ENCODE results near the gene STPG2. TPM values are rescaled to one million over a fixed set of nuclear protein-coding genes. Genes with fewer than 3 reads are reported as not detected.

The STPG2 gene
- total and polyA plus RNA-seq, 8 donors: 0.11 to 1.0 (median 0.64) TPM

GRCh38 chr4:98151145-98151924 is 8.1 kb upstream of the STPG2 start:
- Histone ChIP-seq H3K4me3 (no peak overlapping the region), H3K9me3 (no peaks in the 10 kb centered on the region), H3K27ac (no peak overlapping the region), H3K36me3 (no peaks in the 10 kb centered on the region), H3K27me3 (peaks cover 0 to 6% (median 0%) of the 10 kb centered on the region in 4 donors), H3K4me1 (no peaks in the 10 kb centered on the region)
- intact Hi-C loops (cut with DNase I): no loop called here
- no peak for FAIRE-seq
- TF ChIP-seq CTCF (IDR thresholded peaks at IDR 0.05): no peak
- WGBS, 2 donors: 76 to 79% methylated on average over 4 of the region's 4 CpGs
- ATAC-seq: no peak
- no peak for DNase-seq

GRCh38 chr4:98150092-98150761 is 7.0 kb upstream of the STPG2 start:
- no peak for DNase-seq

GRCh38 chr4:98148856-98149255 is 5.6 kb upstream of the STPG2 start:
- TF ChIP-seq CTCF (IDR thresholded peaks at IDR 0.05): no peak
- Histone ChIP-seq H3K4me1 (peaks cover 0 to 4% (median 0%) of the 10 kb centered on the region in 3 donors), H3K9me3 (no peaks in the 10 kb centered on the region), H3K27me3 (peaks cover 0 to 6% (median 0%) of the 10 kb centered on the region in 4 donors), H3K36me3 (no peaks in the 10 kb centered on the region), H3K4me3 (no peak overlapping the region), H3K27ac (no peak overlapping the region)
- intact Hi-C loops (cut with DNase I): no loop called here
- FAIRE-seq (no peak), DNase-seq (no peak), ATAC-seq (no peak)

More at GRCh38 chr4:98150092-98150761, 7.0 kb upstream of the STPG2 start:
- H3K36me3 ChIP-seq: no peaks in the 10 kb centered on the region
- no peak overlapping the region for H3K4me3 ChIP-seq
- peaks cover 0 to 6% (median 0%) of the 10 kb centered on the region in 4 donors for H3K27me3 ChIP-seq
- H3K4me1 ChIP-seq: no peaks in the 10 kb centered on the region
- FAIRE-seq: peak; percentile 95
- intact Hi-C loops (cut with DNase I): no loop called here
- no peak for ATAC-seq
- TF ChIP-seq CTCF (IDR thresholded peaks at IDR 0.05): no peak
- H3K9me3 ChIP-seq: no peaks in the 10 kb centered on the region
- no peak overlapping the region for H3K27ac ChIP-seq

- ATAC-seq (no peak), FAIRE-seq (no peak), DNase-seq (peak in 1 of 6 donors; percentile 24)
- no peak overlapping the region for H3K27ac ChIP-seq
- no peaks in the 10 kb centered on the region for H3K27me3 ChIP-seq
- H3K4me1 ChIP-seq: no peaks in the 10 kb centered on the region
- WGBS, 2 donors: 61 to 81% methylated on average over 3 of the region's 3 CpGs
- H3K36me3 ChIP-seq: no peaks in the 10 kb centered on the region
- TF ChIP-seq CTCF (IDR thresholded peaks at IDR 0.05): no peak
- H3K4me3 ChIP-seq: no peak overlapping the region
- intact Hi-C loops (cut with DNase I): no loop called here
- no peaks in the 10 kb centered on the region for H3K9me3 ChIP-seq
These were observed 17.1 kb downstream of the STPG2 start for GRCh38 chr4:98126141-98126540.

GRCh38 chr4:98125585-98125984 is 17.7 kb downstream of the STPG2 start:
- DNase-seq: peak in 1 of 6 donors; percentile 30
- no peak for ATAC-seq
- Histone ChIP-seq H3K4me3 (no peak overlapping the region), H3K36me3 (no peaks in the 10 kb centered on the region), H3K27ac (no peak overlapping the region), H3K9me3 (no peaks in the 10 kb centered on the region), H3K27me3 (no peaks in the 10 kb centered on the region), H3K4me1 (no peaks in the 10 kb centered on the region)
- TF ChIP-seq CTCF (IDR thresholded peaks at IDR 0.05): no peak
- FAIRE-seq: no peak
- 42 to 65% methylated on average over 2 of the region's 2 CpGs for WGBS, 2 donors
- intact Hi-C loops (cut with DNase I): no loop called here
